PFSK-1 (cell line): ENCODE data around the gene TBRG1.

ENCODE experiments used
- SIN3A ChIP-seq: IDR thresholded peaks from 2 replicates; pipeline ENCODE4 v1.6.1; 2012; ENCODE audit warnings: mild to moderate bottlenecking, low read length, moderate library complexity, borderline replicate concordance; ENCODE audit not compliant: insufficient read depth
- TAF1 ChIP-seq: IDR thresholded peaks from 2 replicates; pipeline ENCODE4 v1.6.1; 2012; ENCODE audit warnings: low read length, control low read depth, borderline replicate concordance; ENCODE audit not compliant: insufficient read depth

- TF ChIP-seq TAF1: no peak
- no peak for TF ChIP-seq SIN3A
Measured at GRCh38 chr11:124611064-124611463, 11.6 kb upstream of the TBRG1 start, which contains the start of gene PANX3.
